Measurements from ENCODE around the gene NUS1.
"Not testable (repeated sequence)": the region's sequence is repeated elsewhere in the genome, so short reads cannot be mapped to it uniquely, and the experiment has no call there.

DNA sequence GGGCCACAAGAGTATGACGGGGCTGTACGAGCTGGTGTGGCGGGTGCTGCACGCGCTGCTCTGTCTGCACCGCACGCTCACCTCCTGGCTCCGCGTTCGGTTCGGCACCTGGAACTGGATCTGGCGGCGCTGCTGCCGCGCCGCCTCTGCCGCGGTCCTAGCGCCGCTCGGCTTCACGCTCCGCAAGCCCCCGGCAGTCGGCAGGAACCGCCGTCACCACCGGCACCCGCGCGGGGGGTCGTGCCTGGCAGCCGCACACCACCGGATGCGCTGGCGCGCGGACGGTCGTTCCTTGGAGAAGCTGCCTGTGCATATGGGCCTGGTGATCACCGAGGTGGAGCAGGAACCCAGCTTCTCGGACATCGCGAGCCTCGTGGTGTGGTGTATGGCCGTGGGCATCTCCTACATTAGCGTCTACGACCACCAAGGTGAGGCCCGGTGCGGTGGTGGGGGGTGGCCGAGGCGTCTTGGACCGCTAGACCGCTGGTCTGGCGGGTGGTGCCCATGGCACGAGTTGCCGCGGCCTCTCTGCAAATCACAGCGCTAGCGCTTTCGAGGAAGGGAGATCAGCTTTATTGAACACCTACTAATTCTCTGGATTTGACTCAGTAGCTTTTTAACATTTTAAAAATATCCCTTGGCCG lies 511 bp downstream of the NUS1 start:
- TF ChIP-seq, protein P1, sequence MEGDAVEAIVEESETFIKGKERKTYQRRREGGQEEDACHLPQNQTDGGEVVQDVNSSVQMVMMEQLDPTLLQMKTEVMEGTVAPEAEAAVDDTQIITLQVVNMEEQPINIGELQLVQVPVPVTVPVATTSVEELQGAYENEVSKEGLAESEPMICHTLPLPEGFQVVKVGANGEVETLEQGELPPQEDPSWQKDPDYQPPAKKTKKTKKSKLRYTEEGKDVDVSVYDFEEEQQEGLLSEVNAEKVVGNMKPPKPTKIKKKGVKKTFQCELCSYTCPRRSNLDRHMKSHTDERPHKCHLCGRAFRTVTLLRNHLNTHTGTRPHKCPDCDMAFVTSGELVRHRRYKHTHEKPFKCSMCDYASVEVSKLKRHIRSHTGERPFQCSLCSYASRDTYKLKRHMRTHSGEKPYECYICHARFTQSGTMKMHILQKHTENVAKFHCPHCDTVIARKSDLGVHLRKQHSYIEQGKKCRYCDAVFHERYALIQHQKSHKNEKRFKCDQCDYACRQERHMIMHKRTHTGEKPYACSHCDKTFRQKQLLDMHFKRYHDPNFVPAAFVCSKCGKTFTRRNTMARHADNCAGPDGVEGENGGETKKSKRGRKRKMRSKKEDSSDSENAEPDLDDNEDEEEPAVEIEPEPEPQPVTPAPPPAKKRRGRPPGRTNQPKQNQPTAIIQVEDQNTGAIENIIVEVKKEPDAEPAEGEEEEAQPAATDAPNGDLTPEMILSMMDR (conservative IDR thresholded peaks at IDR 0.05; ENCODE audit: low read depth, low read length), result not testable (repeated sequence)
- not testable (repeated sequence) for TF ChIP-seq EZH2phosphoT487 (IDR thresholded peaks at IDR 0.05; ENCODE audit: borderline replicate concordance, low read length); EZH2 (IDR thresholded peaks at IDR 0.05; ENCODE audit: low read length, unreplicated experiment)
